Smooth muscle cell of the coronary artery (primary cell): ENCODE results near the gene MAGEA6. TPM values are rescaled to one million over a fixed set of nuclear protein-coding genes. Genes with fewer than 3 reads are reported as not detected.

Experiments used
- total RNA-seq: library from RNA; depleted of rRNA; stranded (reverse); fragments of >200 nt; gene quantifications from 2 replicates; pipeline ENCODE4 v1.2.3, GENCODE V29; 2014; ENCODE audit warnings: low replicate concordance

Gene MAGEA6
- not detected in 2 replicates for total RNA-seq

GRCh38 chrX:152769549-152770289, at the start of gene MAGEA6:
TSS of gene MAGEA6 (minus strand) at chrX:152769689. CDS start at chrX:152767650, 2,039 bp downstream.

GRCh38 chrX:152758918-152759317, 10.6 kb downstream of the MAGEA6 start, which contains the start of gene CSAG3:
TSS of gene CSAG3 (plus strand) at chrX:152759218.

GRCh38 chrX:152753686-152754650, 15.5 kb downstream of the MAGEA6 start, which contains the start of gene MAGEA2:
TSS of gene MAGEA2 (minus strand) at chrX:152753842. CDS start at chrX:152751363, 2,479 bp downstream.

GRCh38 chrX:152733261-152733975, 36.1 kb downstream of the MAGEA6 start, which contains the start of the genes CSAG1 and MAGEA12:
TSS of gene CSAG1 (minus strand) at chrX:152733721. CDS start at chrX:152732460, 1,261 bp downstream.
TSS of gene MAGEA12 (plus strand) at chrX:152733757. CDS start at chrX:152736162, 2,405 bp downstream.

Other genes starting within 250 kb of the MAGEA6 start
- not detected in 2 replicates for gene GABRQ, start 131.8 kb downstream of the MAGEA6 start, total RNA-seq
- gene MAGEA3, start 70.9 kb downstream of the MAGEA6 start, total RNA-seq, result 0.15 TPM in 1 of 2 replicates, not detected in the other
- gene CSAG2, start 60.4 kb downstream of the MAGEA6 start, total RNA-seq, result not detected in 2 replicates
- not detected in 2 replicates for gene MAGEA2B, start 55.1 kb downstream of the MAGEA6 start, total RNA-seq
- gene CSAG1, start 36.0 kb downstream of the MAGEA6 start, total RNA-seq, result not detected in 2 replicates
- 0.08 TPM in 1 of 2 replicates, not detected in the other for gene MAGEA12, start 35.9 kb downstream of the MAGEA6 start, total RNA-seq
- gene MAGEA2, start 15.8 kb downstream of the MAGEA6 start, total RNA-seq, result not detected in 2 replicates
- not detected in 2 replicates for gene CSAG3, start 10.5 kb downstream of the MAGEA6 start, total RNA-seq
- 19.0 and 31.3 TPM in 2 replicates for gene CETN2, start 61.1 kb upstream of the MAGEA6 start, total RNA-seq
- 13.9 and 18.9 TPM in 2 replicates for gene NSDHL, start 61.4 kb upstream of the MAGEA6 start, total RNA-seq
- 0.35 and 22.0 TPM in 2 replicates for gene ZNF185, start 128.4 kb upstream of the MAGEA6 start, total RNA-seq
- not detected in 2 replicates for gene PNMA5, start 224.4 kb upstream of the MAGEA6 start, total RNA-seq